CD4-positive, alpha-beta T cell (primary cell): ENCODE measurements around the gene MYCN. TPM values are rescaled to one million over a fixed set of nuclear protein-coding genes. Genes with fewer than 3 reads are reported as not detected.
"Not testable (repeated sequence)": the region's sequence is repeated elsewhere in the genome, so short reads cannot be mapped to it uniquely, and the experiment has no call there.

ENCODE experiments used
- ATAC-seq: fragments of 200-7000 bp; cut with Tn5 transposase; one replicate; pipeline ENCODE4 v1.10.0; 2022; ENCODE audit warnings: mild to moderate bottlenecking; ENCODE audit not compliant: poor library complexity
- CTCF ChIA-PET: fragments of 350-600 bp; sonication (Branson Sonifier 250); formaldehyde crosslinking; loops from one replicate; lab custom pipeline; 2021; ENCODE audit warnings: antibody characterized with exemption, inconsistent platforms; lab: Charles Lee
- POLR2A ChIA-PET: fragments of 350-600 bp; sonication (Branson Sonifier 250); formaldehyde crosslinking; loops from one replicate; lab custom pipeline; 2021; ENCODE audit warnings: antibody characterized with exemption, inconsistent platforms; lab: Charles Lee
- DNase-seq, 14 experiments: peaks; one replicate each; pipeline ENCODE4 v3.0.0-alpha.2; 2013 to 2020; ENCODE audit warnings: mixed read lengths in 2 of 14
- H3K27ac ChIP-seq, 2 donors: one replicate each; pipeline versions ENCODE4 v1.5.1 to v1.7.0; 2013; ENCODE audit warnings: low read length in 2 of 2, low read depth in 1 of 2, mild to moderate bottlenecking in 1 of 2
- H3K27me3 ChIP-seq, 2 experiments: 1 replicate in 1 of 2; 2 replicates in 1 of 2; pipeline versions ENCODE4 v1.6.1 to v1.7.0; 2013; ENCODE audit warnings: low read length in 2 of 2, control low read depth in 1 of 2, mild to moderate bottlenecking in 1 of 2, moderate library complexity in 1 of 2; ENCODE audit not compliant: insufficient read depth in 2 of 2, control insufficient read depth in 1 of 2
- H3K36me3 ChIP-seq: one replicate; pipeline ENCODE4 v1.6.1; 2013; ENCODE audit warnings: low read length, control low read depth; ENCODE audit not compliant: insufficient read depth
- H3K4me1 ChIP-seq: one replicate; pipeline ENCODE4 v1.6.1; 2013; ENCODE audit warnings: low read length, control low read depth; ENCODE audit not compliant: insufficient read depth
- H3K4me3 ChIP-seq: one replicate; pipeline ENCODE4 v1.5.1; 2013; ENCODE audit warnings: mild to moderate bottlenecking, low read length, moderate library complexity
- H3K9me3 ChIP-seq, 2 experiments: 1 replicate in 1 of 2; 2 replicates in 1 of 2; pipeline versions ENCODE4 v1.6.1 to v1.7.0; 2013; ENCODE audit warnings: low read length in 2 of 2, mild to moderate bottlenecking in 2 of 2, control low read depth in 1 of 2, moderate library complexity in 1 of 2; ENCODE audit not compliant: control insufficient read depth in 1 of 2, insufficient read depth in 1 of 2
- H3K27ac Mint-ChIP-seq: one replicate; pipeline ENCODE4 v1.8.0; 2020; ENCODE audit warnings: mixed read lengths
- H3K27me3 Mint-ChIP-seq: one replicate; pipeline ENCODE4 v1.8.0; 2021; ENCODE audit warnings: mixed read lengths
- H3K36me3 Mint-ChIP-seq: one replicate; pipeline ENCODE4 v1.8.0; 2021; ENCODE audit warnings: low read depth, mixed read lengths
- H3K4me1 Mint-ChIP-seq: one replicate; pipeline ENCODE4 v1.8.0; 2021; ENCODE audit warnings: low read depth, mixed read lengths
- H3K4me3 Mint-ChIP-seq: one replicate; pipeline ENCODE4 v1.8.0; 2020; ENCODE audit warnings: mild to moderate bottlenecking, mixed read lengths
- H3K9me3 Mint-ChIP-seq: one replicate; pipeline ENCODE4 v1.8.0; 2020; ENCODE audit warnings: mixed read lengths
- intact Hi-C, 2 experiments: fragments of 100-400 bp; cut with DNase I in 1 of 2; cut with micrococcal nuclease in 1 of 2; formaldehyde crosslinking; loops; one replicate each; pipeline versions ENCODE4 v1.15.1 to v1.9.0; 2023 to 2025; cut with DNase I, micrococcal nuclease
- total RNA-seq, 174 experiments: library from RNA in 2 of 174; stranded (reverse) in 2 of 174; gene quantifications; one replicate each; pipeline ENCODE4 v1.2.3 and lab custom pipeline; 2021 to 2026
- TF ChIP-seq, protein P1 (sequence below): fragments of 200-600 bp; IDR thresholded peaks from one replicate; pipeline ENCODE4 v1.8.0; 2022; ENCODE audit warnings: antibody characterized with exemption, mild to moderate bottlenecking

The MYCN gene
- total RNA-seq, 2 experiments from 2014 or later: 0.19 TPM; not detected in 1

DNA sequence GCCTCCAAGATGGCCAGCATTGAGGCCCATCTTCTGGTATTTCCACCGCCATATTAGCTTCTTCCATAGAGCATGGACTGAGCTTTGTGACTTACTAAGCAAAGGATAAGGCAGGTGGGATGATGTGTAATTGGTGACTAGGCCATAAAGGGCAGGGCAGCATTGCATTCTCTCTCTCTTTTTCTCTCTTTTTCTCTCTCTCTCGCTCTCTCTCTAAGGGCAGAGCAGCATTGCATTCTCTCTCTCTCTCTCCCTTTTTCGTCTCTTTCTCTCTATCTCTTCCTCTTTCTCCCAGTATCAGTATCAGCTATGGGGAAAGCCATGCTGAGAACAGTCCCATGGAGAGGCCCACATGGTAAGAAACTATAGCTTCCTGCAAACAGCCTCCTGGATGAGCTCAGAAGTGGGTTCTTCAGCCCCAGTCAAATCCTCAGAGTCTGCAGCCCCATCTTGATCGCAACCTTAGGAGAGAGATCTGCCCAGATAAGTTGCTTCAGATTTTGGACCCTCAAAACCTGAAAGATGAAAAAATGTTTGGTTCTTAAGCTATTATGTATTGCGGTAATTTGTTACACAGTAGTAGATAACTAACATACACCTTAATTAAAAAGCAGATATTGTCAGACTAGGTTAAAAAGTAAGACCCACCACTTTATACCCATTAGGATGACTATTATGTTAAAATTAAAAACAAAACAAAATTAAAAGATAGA, 39.1 kb upstream of the MYCN start:
- Mint-ChIP-seq H3K27me3 (peaks cover 8% of the 10 kb centered on the region), H3K27ac (no peak overlapping the region), H3K9me3 (peaks cover 6% of the 10 kb centered on the region), H3K36me3 (no peaks in the 10 kb centered on the region), H3K4me1 (no peaks in the 10 kb centered on the region), H3K4me3 (no peak overlapping the region)
- Histone ChIP-seq H3K4me3 (no peak overlapping the region), H3K27me3 (no peaks in the 10 kb centered on the region), H3K9me3 (peaks cover 0 to 3% of the 10 kb centered on the region in 2 experiments), H3K36me3 (no peaks in the 10 kb centered on the region), H3K4me1 (no peaks in the 10 kb centered on the region), H3K27ac (no peak overlapping the region)
- no peak for ATAC-seq
- no peak for DNase-seq
- ChIA-PET CTCF (no interaction called here), POLR2A (no interaction called here)
- TF ChIP-seq, protein P1, sequence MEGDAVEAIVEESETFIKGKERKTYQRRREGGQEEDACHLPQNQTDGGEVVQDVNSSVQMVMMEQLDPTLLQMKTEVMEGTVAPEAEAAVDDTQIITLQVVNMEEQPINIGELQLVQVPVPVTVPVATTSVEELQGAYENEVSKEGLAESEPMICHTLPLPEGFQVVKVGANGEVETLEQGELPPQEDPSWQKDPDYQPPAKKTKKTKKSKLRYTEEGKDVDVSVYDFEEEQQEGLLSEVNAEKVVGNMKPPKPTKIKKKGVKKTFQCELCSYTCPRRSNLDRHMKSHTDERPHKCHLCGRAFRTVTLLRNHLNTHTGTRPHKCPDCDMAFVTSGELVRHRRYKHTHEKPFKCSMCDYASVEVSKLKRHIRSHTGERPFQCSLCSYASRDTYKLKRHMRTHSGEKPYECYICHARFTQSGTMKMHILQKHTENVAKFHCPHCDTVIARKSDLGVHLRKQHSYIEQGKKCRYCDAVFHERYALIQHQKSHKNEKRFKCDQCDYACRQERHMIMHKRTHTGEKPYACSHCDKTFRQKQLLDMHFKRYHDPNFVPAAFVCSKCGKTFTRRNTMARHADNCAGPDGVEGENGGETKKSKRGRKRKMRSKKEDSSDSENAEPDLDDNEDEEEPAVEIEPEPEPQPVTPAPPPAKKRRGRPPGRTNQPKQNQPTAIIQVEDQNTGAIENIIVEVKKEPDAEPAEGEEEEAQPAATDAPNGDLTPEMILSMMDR: no peak
- intact Hi-C loops: no loop called here

DNA sequence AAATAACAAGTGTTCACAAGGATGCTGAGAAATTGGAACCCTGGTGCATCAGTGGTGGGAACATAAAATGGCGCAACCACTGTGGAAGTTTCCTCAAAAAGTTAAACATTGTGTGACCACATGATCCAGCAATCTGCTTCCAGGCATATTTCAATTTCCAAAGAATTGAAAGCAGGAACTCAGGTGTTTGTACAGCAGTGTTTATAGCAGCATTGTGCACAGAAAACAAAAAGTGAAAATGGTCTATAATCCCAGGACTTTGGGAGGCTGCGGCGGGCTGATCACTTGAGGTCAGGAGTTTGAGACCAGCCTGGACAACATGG, 38.6 kb upstream of the MYCN start:
- Histone ChIP-seq H3K4me3 (no peak overlapping the region), H3K9me3 (no peaks in the 10 kb centered on the region), H3K27me3 (no peaks in the 10 kb centered on the region), H3K4me1 (no peaks in the 10 kb centered on the region), H3K36me3 (no peaks in the 10 kb centered on the region), H3K27ac (no peak overlapping the region)
- H3K4me1 Mint-ChIP-seq: no peaks in the 10 kb centered on the region
- H3K36me3 Mint-ChIP-seq: no peaks in the 10 kb centered on the region
- no peak overlapping the region for H3K4me3 Mint-ChIP-seq
- no peak for ATAC-seq
- DNase-seq: no peak
- H3K27me3 Mint-ChIP-seq: peaks cover 10% of the 10 kb centered on the region
- TF ChIP-seq, protein P1: no peak
- H3K27ac Mint-ChIP-seq: no peak overlapping the region
- ChIA-PET POLR2A (no interaction called here), CTCF (no interaction called here)
- intact Hi-C loops: no loop called here
- H3K9me3 Mint-ChIP-seq: peaks cover 6% of the 10 kb centered on the region

GRCh38 chr2:15903910-15904309, 36.4 kb upstream of the MYCN start:
- H3K9me3 ChIP-seq, H3K4me3 Mint-ChIP-seq, ATAC-seq, H3K36me3 ChIP-seq, H3K4me1 Mint-ChIP-seq, CTCF ChIA-PET, H3K9me3 Mint-ChIP-seq, H3K27me3 Mint-ChIP-seq, H3K4me3 ChIP-seq, intact Hi-C loops, H3K27me3 ChIP-seq, POLR2A ChIA-PET, H3K27ac Mint-ChIP-seq, H3K4me1 ChIP-seq, DNase-seq, H3K27ac ChIP-seq, H3K36me3 Mint-ChIP-seq: not testable (repeated sequence)

- no peak overlapping the region for H3K27ac Mint-ChIP-seq
- H3K9me3 Mint-ChIP-seq: no peaks in the 10 kb centered on the region
- ATAC-seq (no peak), DNase-seq (no peak)
- H3K4me1 Mint-ChIP-seq: no peaks in the 10 kb centered on the region
- no peaks in the 10 kb centered on the region for H3K36me3 ChIP-seq
- no peak overlapping the region for H3K4me3 ChIP-seq
- no peaks in the 10 kb centered on the region for H3K36me3 Mint-ChIP-seq
- H3K27me3 Mint-ChIP-seq: peaks cover 10% of the 10 kb centered on the region
- H3K27ac ChIP-seq: no peak overlapping the region
- no peak overlapping the region for H3K4me3 Mint-ChIP-seq
- ChIA-PET CTCF (no interaction called here), POLR2A (no interaction called here)
- TF ChIP-seq, protein P1: no peak
- no peaks in the 10 kb centered on the region for H3K27me3 ChIP-seq
- no peaks in the 10 kb centered on the region for H3K9me3 ChIP-seq
- intact Hi-C loops: no loop called here
- H3K4me1 ChIP-seq: no peaks in the 10 kb centered on the region
These were observed 35.1 kb upstream of the MYCN start for GRCh38 chr2:15905267-15905645.
